Upper lobe of left lung (tissue), 6 donors: ENCODE data around the gene ATCAY. TPM values are rescaled to one million over a fixed set of nuclear protein-coding genes. Genes with fewer than 3 reads are reported as not detected.

Source experiments
- ATAC-seq, 2 donors: fragments of 200-7000 bp; cut with Tn5 transposase; one replicate each; pipeline ENCODE4 v1.9.1; 2022; ENCODE audit warnings: mild to moderate bottlenecking in 2 of 2, moderate library complexity in 2 of 2; ENCODE audit not compliant: low FRiP score in 2 of 2
- DNase-seq, 2 donors: peaks; one replicate each; pipeline ENCODE4 v3.0.0-alpha.2; 2019 to 2020
- H3K27ac ChIP-seq, 4 donors: fragments of 200-600 bp; sonication (generic); one replicate each; pipeline ENCODE4 v1.5.1; 2016 to 2019
- H3K27me3 ChIP-seq, 4 donors: fragments of 200-600 bp; sonication (generic); one replicate each; pipeline ENCODE4 v1.5.1; 2017 to 2019
- H3K36me3 ChIP-seq, 4 donors: fragments of 200-600 bp; sonication (generic); one replicate each; pipeline ENCODE4 v1.5.1; 2016 to 2019
- H3K4me1 ChIP-seq, 4 donors: fragments of 200-600 bp; sonication (generic); one replicate each; pipeline ENCODE4 v1.5.1; 2018 to 2019
- H3K4me3 ChIP-seq, 4 donors: fragments of 200-600 bp; sonication (generic); one replicate each; pipeline ENCODE4 v1.5.1; 2017 to 2019; ENCODE audit warnings: mild to moderate bottlenecking in 2 of 4, moderate library complexity in 1 of 4
- H3K9me3 ChIP-seq, 4 donors: fragments of 200-600 bp; sonication (generic); one replicate each; pipeline ENCODE4 v1.5.1; 2018 to 2019
- EP300 ChIP-seq, 4 donors: sonication (generic); formaldehyde crosslinking; IDR thresholded peaks; one replicate each; pipeline ENCODE4 v1.5.1; 2017; ENCODE audit warnings: antibody characterized with exemption in 4 of 4, control low read depth in 2 of 4
- POLR2A ChIP-seq, 4 donors: fragments of 450-650 bp; IDR thresholded peaks; one replicate each; pipeline ENCODE4 v1.5.1; 2016 to 2017; ENCODE audit warnings: antibody characterized with exemption in 4 of 4, mild to moderate bottlenecking in 2 of 4
- POLR2AphosphoS5 ChIP-seq, 2 donors: sonication (generic); formaldehyde crosslinking; IDR thresholded peaks; one replicate each; pipeline ENCODE4 v1.5.1; 2017; ENCODE audit warnings: antibody characterized with exemption in 2 of 2
- WGBS, 2 donors: methylation state at CpG; one replicate each; pipeline ENCODE4 v1.1.5; 2017 to 2018; 5-methylcytosine and 5-hydroxymethylcytosine counted together
- total RNA-seq, 6 donors: library from RNA; depleted of rRNA in 4 of 6; stranded (reverse); fragments of >200 nt in 4 of 6; gene quantifications; one replicate each; pipeline versions ENCODE4 v1.1.0 to v1.2.1, GENCODE V29; 2016 to 2021
- TF ChIP-seq, protein P1 (sequence below), 6 experiments: fragments of 450-650 bp in 4 of 6; fragments of 200-600 bp in 2 of 6; sonication (generic) in 2 of 6; IDR thresholded peaks; one replicate each; pipeline ENCODE4 v1.5.1; 2016 to 2019; ENCODE audit warnings: antibody characterized with exemption in 6 of 6
- donor health status: DM: no; HTN: no; CAD: no; lungs with moderate emphysema.
- donor health status: DM: no; HTN: yes; CAD: no; lungs with severe emphysema.

ATCAY gene
- total RNA-seq, 6 donors from 2014 or later, result not detected

DNA sequence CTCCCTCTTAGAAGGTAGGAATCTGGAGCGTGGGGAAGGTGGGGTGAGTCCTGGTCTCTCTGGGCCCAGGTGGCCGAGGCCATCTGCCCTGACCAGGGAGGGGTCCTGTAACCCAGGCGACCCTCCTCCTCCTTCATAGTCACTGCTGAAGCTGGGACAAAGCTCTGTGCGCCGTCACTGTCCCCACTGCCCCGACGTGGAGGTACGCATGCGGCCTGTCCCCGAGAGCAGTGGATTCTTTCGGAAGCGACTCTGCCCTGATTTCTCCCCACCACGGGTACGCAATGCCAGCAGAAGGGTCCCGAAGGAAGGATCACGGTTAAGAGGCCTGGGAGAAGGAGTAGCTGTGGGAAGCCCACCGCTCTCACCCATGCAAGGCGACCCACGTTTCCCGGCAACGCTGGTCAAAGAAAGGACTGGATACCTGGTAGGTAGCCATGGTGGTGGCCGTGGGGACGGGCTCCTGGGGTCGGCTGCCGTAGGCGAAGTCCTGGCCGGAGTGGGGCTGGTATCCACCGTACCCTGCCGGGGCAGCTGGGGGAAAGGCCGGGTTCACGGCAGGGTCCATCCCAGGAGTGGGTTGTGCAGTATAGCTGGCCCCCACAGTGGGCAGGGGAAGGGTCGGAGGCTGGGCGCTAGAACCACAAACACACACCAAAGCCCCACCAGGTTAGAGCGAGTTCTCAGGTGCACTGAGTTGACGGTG, 46.0 kb upstream of the ATCAY start:
- H3K27ac ChIP-seq, result no peak overlapping the region
- WGBS, 2 donors, result 84 to 86% methylated on average over 30 to 33 of the region's 35 CpGs
- no peaks in the 10 kb centered on the region for H3K27me3 ChIP-seq
- TF ChIP-seq POLR2AphosphoS5 (IDR thresholded peaks at IDR 0.05) (no peak), EP300 (IDR thresholded peaks at IDR 0.05) (no peak), POLR2A (IDR thresholded peaks at IDR 0.05) (no peak)
- TF ChIP-seq, protein P1, sequence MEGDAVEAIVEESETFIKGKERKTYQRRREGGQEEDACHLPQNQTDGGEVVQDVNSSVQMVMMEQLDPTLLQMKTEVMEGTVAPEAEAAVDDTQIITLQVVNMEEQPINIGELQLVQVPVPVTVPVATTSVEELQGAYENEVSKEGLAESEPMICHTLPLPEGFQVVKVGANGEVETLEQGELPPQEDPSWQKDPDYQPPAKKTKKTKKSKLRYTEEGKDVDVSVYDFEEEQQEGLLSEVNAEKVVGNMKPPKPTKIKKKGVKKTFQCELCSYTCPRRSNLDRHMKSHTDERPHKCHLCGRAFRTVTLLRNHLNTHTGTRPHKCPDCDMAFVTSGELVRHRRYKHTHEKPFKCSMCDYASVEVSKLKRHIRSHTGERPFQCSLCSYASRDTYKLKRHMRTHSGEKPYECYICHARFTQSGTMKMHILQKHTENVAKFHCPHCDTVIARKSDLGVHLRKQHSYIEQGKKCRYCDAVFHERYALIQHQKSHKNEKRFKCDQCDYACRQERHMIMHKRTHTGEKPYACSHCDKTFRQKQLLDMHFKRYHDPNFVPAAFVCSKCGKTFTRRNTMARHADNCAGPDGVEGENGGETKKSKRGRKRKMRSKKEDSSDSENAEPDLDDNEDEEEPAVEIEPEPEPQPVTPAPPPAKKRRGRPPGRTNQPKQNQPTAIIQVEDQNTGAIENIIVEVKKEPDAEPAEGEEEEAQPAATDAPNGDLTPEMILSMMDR (IDR thresholded peaks at IDR 0.05), result no peak
- H3K4me1 ChIP-seq, result no peaks in the 10 kb centered on the region
- no peaks in the 10 kb centered on the region for H3K36me3 ChIP-seq
- ATAC-seq, result peak in 1 of 2 donors; percentile 25
- H3K9me3 ChIP-seq, result no peaks in the 10 kb centered on the region
- no peak overlapping the region for H3K4me3 ChIP-seq
- DNase-seq, result no peak

DNA sequence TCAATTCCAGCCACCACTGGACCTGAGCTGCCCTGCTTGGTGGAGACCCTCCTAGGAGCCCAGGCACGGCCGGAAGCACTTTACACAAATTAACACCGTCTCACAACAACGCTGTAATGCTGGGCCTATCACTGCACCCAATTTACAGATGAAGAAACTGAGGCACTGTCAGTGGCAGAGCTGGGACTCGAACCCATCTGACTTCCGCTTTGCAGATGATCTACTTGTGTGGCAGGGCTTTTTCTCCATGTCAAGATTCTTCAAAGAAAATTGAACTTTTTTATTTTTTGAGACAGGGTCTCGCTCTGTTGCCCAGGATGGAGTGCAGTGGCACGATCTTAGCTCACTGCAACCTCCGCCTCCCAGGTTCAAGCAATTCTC, 45.4 kb upstream of the ATCAY start:
- no peak overlapping the region for H3K27ac ChIP-seq
- H3K4me3 ChIP-seq, result no peak overlapping the region
- no peaks in the 10 kb centered on the region for H3K4me1 ChIP-seq
- DNase-seq (no peak), ATAC-seq (no peak)
- no peaks in the 10 kb centered on the region for H3K27me3 ChIP-seq
- 88 to 93% methylated on average over 9 of the region's 9 CpGs for whole genome bisulfite sequencing, 2 donors
- no peaks in the 10 kb centered on the region for H3K36me3 ChIP-seq
- no peak for TF ChIP-seq POLR2AphosphoS5 (IDR thresholded peaks at IDR 0.05)
- TF ChIP-seq, protein P1 (IDR thresholded peaks at IDR 0.05), result no peak
- TF ChIP-seq EP300 (IDR thresholded peaks at IDR 0.05), result no peak
- no peak for TF ChIP-seq POLR2A (IDR thresholded peaks at IDR 0.05)
- H3K9me3 ChIP-seq, result no peaks in the 10 kb centered on the region

GRCh38 chr19:3836887-3837286, 43.6 kb upstream of the ATCAY start:
- no peaks in the 10 kb centered on the region for H3K4me1 ChIP-seq
- ATAC-seq, result no peak
- no peaks in the 10 kb centered on the region for H3K9me3 ChIP-seq
- DNase-seq, result no peak
- no peak overlapping the region for H3K4me3 ChIP-seq
- H3K27ac ChIP-seq, result no peak overlapping the region
- H3K36me3 ChIP-seq, result no peaks in the 10 kb centered on the region
- 87 to 90% methylated on average over 6 of the region's 6 CpGs for WGBS, 2 donors
- TF ChIP-seq, protein P1 (IDR thresholded peaks at IDR 0.05), result no peak
- no peak for TF ChIP-seq POLR2AphosphoS5 (IDR thresholded peaks at IDR 0.05)
- no peak for TF ChIP-seq POLR2A (IDR thresholded peaks at IDR 0.05)
- no peak for TF ChIP-seq EP300 (IDR thresholded peaks at IDR 0.05)
- no peaks in the 10 kb centered on the region for H3K27me3 ChIP-seq

DNA sequence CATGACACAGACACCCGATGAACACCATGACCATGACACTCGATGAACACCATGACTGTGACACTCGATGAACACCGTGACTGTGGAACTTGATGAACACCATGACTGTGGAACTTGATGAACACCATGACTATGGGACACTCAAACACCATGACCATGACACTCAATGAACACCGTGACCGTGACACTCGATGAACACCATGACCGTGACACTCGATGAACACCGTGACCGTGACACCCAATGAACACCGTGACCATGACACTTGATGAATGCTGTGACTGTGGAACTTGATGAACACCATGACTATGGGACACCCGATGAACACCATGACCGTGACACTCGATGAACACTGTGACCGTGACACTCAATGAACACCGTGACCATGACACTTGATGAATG, 43.2 kb upstream of the ATCAY start:
- Histone ChIP-seq H3K27ac (no peak overlapping the region), H3K36me3 (no peaks in the 10 kb centered on the region), H3K4me1 (no peaks in the 10 kb centered on the region), H3K9me3 (no peaks in the 10 kb centered on the region), H3K27me3 (no peaks in the 10 kb centered on the region), H3K4me3 (no peak overlapping the region)
- TF ChIP-seq, protein P1 (IDR thresholded peaks at IDR 0.05), result no peak
- TF ChIP-seq POLR2AphosphoS5 (IDR thresholded peaks at IDR 0.05) (no peak), POLR2A (IDR thresholded peaks at IDR 0.05) (no peak), EP300 (IDR thresholded peaks at IDR 0.05) (no peak)
- WGBS, 2 donors, result 85 to 92% methylated on average over 17 of the region's 17 CpGs
- ATAC-seq, result no peak
- no peak for DNase-seq

DNA sequence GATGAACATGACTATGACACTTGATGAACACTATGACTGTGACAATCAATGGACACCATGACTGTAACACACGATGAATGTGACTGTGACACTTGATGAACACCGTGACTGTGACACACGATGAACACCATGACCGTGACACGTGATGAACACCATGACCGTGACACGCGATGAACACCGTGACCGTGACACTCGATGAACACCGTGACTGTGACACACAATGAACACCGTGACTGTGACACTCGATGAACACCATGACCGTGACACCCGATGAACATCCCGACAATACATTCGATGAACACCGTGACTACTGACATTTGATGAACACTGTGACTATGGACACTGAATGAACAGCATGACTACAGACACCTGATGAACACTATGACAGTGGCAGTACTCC, 42.6 kb upstream of the ATCAY start:
- Histone ChIP-seq H3K27me3 (no peaks in the 10 kb centered on the region), H3K4me1 (no peaks in the 10 kb centered on the region), H3K4me3 (no peak overlapping the region), H3K27ac (no peak overlapping the region), H3K36me3 (no peaks in the 10 kb centered on the region), H3K9me3 (no peaks in the 10 kb centered on the region)
- no peak for DNase-seq
- no peak for TF ChIP-seq POLR2A (IDR thresholded peaks at IDR 0.05)
- no peak for TF ChIP-seq POLR2AphosphoS5 (IDR thresholded peaks at IDR 0.05)
- TF ChIP-seq, protein P1 (IDR thresholded peaks at IDR 0.05), result no peak
- no peak for TF ChIP-seq EP300 (IDR thresholded peaks at IDR 0.05)
- 85 to 94% methylated on average over 19 of the region's 19 CpGs for WGBS, 2 donors
- no peak for ATAC-seq
